NCI-H2196 (cell line): ENCODE data around the gene SCN3A.

Experiments used
- DNase-seq: peaks from one replicate; lab custom pipeline; 2025; ENCODE audit not compliant: unreplicated experiment; lab: John Stamatoyannopoulos, UW

SCN3A gene

DNA sequence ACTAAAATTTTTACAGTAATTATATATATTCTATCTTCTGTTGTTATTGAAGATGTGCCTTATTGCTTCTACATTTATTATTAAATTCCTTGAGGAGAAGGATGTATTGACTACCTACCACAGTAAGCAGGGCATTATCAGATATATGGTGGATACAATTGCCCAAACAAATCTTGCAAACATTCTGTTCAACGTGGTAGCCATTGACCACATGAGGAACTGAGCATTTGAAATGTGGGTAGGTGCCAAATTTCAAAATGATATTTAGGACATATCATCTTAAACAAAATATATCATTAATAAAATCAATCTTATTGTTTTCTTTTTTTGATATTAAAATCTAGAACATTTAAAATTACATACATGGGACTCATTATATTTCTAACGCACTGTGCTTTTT lies 11.1 kb downstream of the SCN3A start:
- no peak for DNase-seq

DNA sequence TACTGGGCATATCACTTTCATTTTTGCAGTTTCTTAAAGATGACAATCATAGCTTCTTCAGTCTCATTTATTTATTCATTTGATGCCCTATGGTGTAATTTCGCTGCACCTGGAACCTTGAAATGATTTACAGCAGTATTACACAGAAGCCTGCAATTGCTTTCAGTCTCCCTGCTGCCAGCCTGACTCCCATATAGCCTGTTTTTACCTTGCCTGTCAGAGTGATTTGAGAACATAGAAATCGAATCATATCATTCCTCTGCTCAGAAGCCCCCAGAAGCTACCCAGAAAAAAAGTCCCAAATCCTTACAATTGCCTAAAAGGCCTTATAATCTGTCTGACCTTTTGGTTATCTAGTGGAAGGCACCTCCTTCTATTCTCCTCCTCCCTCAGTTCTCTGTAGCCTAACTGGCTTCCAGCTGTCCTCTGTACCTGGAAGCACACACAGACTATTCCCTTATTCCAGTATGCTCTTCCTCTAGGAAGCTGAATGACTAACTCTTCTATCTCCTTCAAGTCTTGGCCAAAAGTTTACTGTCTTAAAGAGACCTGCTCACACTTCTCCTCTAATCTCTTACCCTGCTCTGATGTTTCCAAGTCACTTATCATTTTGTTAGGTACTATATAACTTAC lies 12.6 kb downstream of the SCN3A start:
- DNase-seq, result peak; percentile 33

DNA sequence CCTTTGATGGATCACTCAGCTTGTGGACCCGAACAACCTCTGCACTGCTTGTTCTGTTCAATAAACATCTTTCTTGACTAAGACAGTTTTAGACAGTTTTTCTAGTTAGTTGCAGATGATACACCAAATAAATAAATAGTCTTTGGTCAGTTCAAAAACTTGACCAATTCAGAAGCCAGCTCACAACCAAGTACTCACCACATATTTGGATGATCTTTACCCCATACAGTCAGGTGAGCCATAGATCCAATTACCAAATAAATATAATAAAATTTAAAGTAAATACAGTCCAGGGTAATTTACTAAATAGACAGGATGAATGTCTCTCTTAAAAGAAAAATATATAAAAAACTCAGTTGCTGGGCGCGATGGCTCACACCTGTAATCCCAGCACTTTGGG lies 18.2 kb downstream of the SCN3A start:
- DNase-seq, result peak; percentile 34

DNA sequence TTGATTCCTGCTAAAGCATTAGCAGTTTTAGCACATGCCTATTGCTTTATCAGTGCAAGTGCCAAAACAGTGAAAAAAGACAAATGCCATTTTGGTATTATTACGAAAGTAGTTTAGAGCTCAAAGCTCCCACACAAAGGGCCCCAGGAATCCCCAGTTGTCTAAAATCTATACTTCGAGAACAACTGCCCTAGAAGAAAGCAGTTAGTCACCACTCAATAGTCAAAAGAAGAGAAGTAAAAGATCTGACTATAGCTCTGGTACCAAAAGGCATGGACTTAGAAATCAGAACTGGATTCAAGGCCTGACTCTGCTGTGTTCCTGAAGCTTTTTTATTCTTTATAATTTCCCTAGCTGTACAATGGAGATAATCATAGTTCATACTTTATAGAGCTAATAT lies 21.8 kb downstream of the SCN3A start:
- no peak for DNase-seq

DNA sequence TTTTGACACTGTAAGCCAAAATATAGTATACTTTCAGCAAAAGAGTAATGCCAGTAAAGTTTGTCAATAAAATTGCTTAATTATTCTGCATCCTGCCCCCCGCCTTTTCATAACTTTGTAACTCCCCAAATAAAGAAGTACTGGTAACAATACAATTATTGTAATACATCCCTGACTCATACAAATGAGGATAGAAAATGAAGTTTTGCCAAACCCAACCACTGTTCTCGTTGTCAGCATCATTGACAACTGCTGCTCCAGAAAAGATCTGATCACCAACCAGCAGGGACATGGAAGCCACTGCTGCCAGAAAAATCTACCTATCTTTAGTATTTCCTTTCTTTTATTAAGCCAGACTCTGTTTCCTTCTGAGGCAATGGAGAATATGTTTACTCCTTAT lies 27.1 kb downstream of the SCN3A start:
- DNase-seq, result no peak

DNA sequence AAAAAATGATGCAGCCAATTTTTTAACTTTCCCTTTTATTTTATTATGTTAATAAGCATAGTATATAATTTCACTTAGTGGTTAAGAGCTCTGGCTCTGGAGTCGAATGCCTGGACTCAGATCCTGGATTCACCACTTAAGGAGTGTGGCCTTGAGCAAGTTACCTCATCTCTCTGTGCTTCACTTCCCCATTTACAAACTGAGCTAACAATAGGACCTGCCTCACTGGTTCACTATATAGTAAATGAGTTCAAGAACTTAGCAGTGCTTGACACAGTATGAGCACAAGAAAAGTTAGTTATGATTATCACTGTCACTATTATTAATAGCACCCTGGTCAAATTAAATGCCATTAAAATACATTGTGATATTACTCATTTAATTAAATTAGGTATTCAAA lies 30.6 kb downstream of the SCN3A start:
- no peak for DNase-seq

DNA sequence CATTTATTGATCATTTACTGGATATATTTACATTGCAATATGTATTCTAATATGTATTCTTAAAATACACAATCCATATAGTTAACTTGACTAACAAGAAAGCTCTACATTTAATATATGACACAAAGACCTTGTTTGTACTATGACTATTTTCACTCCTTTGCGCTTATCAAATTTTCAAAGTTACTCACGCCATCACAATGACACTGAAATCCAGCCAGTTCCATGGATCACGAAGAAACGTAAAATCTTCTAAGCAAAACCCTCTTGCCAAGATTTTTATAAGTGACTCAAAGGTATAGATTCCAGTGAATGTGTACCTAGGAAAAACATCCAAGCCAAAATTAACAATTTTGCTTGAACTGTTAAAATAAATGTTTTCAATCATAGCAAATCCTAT lies 39.6 kb downstream of the SCN3A start:
- no peak for DNase-seq

DNA sequence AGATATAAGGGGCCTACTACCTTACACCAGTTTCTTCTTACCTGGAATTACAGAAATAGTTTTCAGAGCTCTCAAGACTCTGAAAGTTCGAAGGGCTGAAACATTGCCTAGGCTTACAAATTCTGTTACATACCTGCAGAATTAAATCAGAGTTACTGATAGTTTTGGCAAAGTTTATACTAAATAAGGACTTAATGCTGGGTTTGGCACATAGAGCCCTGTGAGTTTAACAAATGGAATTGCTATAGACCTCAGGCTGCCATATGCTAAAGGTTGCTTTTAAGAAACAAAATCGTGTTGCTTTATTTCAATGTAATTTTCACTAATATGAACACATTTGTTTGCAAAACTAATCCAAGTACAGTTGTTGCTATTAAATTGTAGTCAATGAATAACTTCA lies 40.1 kb downstream of the SCN3A start:
- no peak for DNase-seq

DNA sequence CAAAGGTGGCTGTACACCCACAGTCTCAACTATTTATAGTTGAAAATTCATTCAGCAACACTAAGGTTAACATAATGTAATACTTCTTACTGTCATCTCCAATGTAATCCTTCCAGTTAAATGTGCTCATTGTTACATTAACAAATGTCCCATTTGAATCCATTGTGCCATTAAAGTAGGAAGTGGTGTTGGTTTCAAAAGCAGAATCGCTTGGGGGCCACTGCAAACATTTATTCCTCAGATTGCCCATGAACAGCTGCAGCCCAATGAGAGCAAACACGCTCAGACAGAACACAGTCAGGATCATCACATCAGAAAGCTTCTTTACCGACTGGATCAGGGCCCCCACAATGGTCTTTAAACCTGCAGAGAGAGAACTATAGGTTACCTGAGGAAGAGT lies 41.4 kb downstream of the SCN3A start:
- DNase-seq, result no peak

DNA sequence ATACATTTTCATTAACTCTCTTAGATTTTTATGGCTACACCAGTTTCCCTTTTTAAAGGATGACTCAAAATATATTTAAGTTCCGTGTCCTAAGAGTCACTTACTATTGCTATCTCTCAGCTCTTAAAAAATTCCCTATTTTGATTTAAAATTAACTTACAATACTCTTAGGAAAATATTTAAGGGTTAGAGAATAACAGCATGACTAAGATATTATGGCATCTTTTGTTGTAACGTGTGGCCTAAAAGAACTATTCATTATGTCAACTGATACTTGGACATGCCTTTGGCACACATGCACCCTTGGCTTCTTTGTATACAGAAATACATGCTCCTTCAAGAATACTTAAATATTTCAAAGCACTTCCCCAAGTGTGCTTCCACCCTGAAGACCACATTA lies 42.3 kb downstream of the SCN3A start:
- DNase-seq, result no peak

DNA sequence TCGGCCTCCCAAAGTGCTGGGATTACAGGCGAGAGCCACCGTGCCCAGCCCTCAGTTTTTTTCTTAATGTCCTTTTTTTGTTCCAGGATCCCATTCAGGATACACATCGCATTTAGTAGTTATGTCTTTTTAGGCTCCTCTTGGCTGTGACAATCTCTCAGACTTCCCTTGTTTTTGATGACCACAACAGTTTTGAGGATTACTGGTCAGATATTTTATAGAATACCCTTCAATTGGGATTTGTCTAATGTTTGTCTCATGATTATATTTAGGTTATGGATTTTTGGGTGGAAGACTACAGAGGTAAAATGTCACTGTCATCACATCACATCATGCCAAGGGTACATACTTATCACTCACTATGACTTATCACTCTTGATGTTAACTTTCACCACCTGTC lies 46.7 kb downstream of the SCN3A start:
- DNase-seq, result no peak

DNA sequence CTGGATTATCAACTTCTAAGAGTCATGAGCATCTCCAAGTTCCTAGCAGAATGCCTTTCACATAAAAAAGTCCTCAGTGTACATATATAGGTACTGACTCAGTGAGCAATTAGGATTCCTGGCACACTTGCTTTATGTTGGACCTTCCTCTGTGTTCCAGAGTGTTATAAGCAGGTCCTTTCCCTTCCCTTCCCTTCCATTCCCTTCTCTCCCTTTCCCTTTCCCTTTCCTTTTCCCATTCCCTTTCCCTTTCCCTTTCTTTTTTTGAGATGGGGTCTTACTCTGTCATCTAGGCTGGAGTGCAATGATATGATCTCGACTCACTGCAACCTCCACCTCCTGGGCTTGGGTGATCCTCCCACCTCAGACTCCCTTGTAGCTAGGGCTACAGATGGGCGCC lies 48.7 kb downstream of the SCN3A start:
- DNase-seq, result no peak

DNA sequence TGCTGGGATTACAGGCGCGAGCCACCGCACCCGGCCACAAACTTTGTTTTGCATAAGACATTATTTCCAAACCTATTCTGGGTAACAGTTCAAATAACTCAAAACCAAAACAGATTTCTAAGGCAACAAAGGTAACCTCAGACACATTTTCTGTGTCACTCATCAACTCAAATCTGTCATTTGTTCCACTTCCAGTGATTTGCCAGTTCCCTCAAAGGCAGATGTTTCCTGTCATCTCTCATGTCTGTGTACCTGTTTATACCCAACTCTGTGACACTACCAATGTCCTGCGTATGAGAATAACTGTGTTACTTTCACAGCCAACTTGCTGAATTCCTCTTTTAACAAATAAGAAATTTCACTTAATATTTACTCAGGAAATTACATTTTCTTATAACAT lies 54.4 kb downstream of the SCN3A start:
- DNase-seq, result no peak

DNA sequence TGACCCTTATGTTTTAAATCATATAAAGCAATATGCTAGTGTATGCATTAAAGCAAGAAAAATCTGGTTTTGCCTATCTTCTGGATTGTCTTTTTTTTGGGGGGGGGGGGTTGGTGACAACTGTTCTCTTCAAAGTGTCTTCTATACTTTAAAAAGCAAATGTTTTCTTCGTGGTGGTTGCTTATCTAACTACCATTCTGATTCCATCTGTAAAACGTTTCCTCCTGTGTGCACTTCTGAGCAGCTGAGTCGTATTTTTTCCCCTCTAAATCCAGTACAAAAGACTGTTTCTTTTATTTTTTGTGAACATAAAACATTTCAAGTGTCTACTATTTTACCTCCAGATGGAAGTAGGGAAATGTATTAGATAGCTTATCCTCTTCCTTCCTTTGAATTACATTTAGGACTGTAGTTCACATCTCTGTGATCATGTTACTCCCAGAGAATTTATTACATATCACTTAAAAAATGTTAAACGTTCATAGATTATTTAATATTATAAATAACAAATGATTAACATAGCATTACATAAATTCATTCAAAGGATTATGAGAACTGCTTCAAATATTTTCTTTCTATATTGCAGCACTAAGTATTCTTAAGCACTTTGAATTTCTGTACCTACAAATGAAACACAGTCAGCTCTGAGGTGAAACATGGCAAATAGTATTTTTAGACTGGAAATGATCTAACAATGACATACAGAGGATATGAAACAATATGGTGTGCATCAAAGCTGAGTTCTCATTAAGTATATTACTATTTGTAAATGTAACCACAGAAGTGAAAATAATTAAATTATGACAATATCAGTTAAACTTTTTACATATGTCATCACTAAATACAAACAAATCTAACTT lies 56.4 kb downstream of the SCN3A start:
- no peak for DNase-seq

DNA sequence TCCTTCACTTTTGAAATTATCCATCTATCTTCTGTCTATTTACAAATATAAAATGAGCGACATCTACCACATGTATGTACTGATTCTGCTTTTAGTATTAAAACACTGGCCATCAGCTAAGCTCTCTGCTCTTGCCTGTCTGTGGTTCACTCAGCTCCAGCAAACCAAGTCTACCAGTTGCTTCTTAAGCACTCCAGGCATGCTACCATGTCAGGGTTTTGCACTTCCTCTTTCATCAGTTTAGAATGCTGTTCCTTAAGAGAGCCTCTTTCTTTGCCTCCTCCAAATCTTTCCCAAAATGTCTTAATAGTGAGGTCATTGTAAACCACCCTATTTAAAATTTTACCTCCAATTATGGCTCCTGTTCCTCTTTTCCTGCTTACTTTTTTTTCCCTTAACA lies 59.5 kb downstream of the SCN3A start:
- no peak for DNase-seq

DNA sequence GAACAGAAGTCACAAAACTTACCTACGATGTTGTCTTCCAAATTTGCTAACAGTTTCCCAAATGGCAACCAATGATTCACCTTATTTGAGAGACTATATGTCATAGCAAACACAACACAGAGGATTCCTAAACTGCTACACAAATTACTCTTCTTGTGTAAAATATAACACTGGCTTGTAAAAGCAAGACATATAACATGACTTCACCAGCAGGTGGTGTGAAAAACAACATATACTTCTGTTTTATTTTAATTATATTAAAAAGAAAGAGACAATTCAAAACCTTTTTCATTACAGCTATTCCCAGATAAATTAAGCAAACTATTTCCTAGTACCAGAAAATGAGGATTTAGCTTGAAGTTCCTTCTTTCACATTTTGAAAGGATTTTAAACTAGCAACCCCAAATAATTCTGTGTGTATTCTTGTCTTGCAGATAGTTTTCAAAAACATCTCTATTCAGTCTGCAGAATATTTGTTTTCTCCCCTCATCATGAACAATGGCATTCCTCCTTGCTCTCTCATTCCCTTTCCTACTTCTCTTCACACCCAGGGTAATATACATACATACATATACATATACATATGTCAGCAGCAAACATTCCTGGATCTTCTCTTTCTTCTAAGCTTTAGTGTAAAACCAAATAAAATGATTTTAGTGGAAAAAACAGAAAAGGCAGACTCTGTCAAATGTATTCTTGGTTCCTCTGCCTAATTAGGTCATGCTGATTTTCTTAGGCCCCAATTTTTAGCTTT lies 62.1 kb downstream of the SCN3A start:
- no peak for DNase-seq

DNA sequence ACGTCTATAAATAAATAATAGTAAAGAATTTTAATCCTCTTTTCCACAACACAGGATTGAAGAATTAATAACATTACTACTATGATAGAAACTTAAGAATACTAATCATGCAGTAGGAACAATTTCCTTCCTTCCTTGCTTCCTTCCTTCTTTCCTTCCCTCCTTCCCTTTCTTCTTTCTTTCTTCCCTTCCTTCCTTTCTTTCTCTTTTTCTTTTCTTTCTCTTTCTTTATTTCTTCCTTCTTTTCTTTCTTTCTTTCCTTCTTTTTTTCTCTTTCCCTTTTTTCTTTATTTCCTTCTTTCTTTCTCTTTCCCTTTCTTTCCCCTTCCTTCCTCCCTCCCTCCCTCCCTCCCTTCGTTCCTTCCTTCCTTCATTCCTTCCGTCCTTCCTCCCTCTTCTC lies 77.6 kb downstream of the SCN3A start:
- no peak for DNase-seq

DNA sequence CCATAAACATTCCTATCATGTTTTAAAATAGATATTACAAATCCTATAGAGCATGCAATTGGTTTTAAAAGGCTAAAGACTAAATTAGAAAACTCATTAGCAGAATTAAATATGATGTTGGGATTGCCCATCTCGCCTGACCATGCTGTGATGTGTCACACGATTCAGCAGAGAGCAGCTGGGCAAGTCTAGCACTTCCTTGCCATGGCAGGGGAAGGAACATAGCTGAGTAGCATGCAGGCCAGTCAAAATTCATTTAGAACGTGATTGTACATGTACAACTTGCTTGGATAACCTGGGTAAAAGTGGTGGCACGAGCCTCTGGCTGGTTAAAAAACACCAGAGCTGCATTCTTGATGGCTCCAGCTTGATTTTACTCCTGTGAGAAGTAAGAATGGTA lies 81.3 kb downstream of the SCN3A start:
- no peak for DNase-seq

DNA sequence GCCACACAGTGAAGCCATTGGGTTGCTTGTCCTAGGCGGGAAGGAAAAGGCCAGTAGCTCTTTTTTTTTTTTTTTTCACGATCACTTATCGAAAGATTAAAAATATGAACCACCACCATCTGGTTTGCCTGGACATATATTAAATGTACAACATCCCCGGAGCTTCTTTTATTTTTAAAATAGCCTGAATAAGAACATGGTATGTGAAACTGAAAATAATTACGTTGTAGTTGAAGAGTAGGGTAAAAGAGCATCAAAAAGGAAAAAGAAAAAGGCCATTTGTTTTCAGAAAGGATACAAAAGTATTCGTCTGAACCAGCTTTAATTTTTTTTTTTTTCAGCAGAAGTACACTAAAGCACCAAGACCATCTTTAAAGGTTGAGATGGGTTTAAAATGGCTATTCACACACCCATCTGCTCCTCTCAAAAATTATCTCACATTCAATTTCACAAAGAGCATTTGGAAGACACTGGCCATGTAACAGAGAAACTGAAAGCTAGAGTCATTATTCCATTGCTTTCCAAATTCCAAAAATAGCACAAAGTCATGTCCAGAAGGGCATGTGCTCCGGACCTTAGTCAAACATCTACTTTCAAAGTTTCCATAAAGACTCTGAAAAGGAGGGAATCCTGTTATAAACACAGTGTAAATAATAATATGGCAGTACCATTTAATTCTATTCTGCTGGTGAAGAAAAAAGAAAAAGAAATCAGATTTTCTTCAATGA lies 82.9 kb downstream of the SCN3A start:
- DNase-seq, result no peak

DNA sequence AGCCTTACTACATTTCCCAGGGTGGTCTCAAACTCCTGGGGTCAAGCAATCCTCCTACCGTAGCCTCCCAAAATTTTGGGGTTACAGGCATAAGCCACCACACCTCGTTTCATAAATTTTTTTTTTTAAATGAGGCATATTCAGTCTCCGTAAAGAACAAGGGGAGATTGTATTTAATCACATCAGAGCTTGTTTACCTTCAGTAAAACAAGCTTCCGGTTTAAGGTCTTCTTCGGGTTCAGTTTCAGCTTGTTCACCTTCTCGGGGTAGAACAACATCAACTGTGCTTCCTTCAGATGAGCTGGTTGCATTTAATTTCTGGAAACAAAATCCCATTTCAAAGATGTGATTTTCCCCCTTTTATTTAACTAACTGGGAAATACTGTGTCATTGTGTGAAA lies 88.6 kb downstream of the SCN3A start:
- DNase-seq, result no peak

DNA sequence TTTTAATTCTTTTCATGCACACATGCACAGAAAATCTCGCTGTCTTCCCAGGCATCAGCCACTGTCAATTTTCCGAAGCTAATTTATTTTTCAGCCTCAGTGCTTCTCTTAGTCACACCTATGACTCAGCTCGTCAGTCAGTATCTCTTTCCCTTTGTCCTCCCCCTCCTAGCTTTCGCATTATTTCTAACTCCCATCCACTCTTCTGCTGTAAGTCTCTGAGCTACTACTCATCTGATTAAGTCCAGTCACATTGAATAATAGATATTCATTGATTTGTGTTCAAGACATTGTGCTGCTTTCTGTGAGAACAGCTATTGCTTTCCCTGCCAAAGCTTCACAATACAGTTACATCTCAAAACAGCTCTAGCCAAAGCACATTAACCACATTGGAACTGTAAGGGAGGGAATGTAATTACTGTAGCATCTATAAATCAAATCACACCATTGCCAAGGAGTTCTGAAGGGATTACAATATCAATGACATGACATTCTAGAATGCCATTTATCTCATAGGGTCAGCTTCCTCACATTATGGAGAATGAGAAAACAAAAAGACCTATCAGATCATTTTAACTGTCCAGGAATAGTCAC lies 89.4 kb downstream of the SCN3A start:
- no peak for DNase-seq
